ENCODE results near the gene ACTC1. TPM values are rescaled to one million over a fixed set of nuclear protein-coding genes. Genes with fewer than 3 reads are reported as not detected.
"Not testable (repeated sequence)": the region's sequence is repeated elsewhere in the genome, so short reads cannot be mapped to it uniquely, and the experiment has no call there.

The ACTC1 gene
- polyA plus RNA-seq, 1 donor (not counting 4 experiments of a cell fraction or from before 2014, with no cell fraction given) = not detected

DNA sequence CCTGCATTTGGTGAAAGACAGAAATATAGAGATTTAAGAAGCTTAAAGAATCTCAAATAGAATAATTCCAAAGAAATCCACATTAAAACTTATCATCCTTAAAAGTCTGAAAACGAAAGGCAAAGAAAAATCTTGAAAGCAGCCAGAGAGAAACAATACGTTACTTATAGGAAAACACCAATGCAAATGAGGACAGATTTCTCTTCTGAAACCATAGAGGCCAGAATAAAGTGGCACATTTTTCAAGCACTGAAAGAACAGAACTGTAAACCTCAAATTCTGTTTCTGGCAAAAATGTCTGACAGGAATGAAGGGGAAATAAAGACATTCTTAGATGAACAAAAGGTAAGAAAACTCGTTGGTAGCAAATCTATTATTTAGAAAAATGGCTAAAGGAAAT lies 13.8 kb upstream of the ACTC1 start:
- DNase-seq (ENCODE audit: low read depth, low spot score) (no peak), FAIRE-seq (no peak)
- Histone ChIP-seq H3K27me3 (ENCODE audit: control insufficient read depth, extremely low read depth, insufficient read depth, low read length) (peaks cover 6% of the 10 kb centered on the region), H3K4me1 (ENCODE audit: control insufficient read depth, extremely low read depth, insufficient read depth, low read length) (no peaks in the 10 kb centered on the region), H3K9me1 (ENCODE audit: control insufficient read depth, extremely low read depth, insufficient read depth, low read length) (no peaks in the 10 kb centered on the region), H3K79me2 (ENCODE audit: control insufficient read depth, insufficient read depth, low read length) (no peaks in the 10 kb centered on the region), H3K36me3 (ENCODE audit: control insufficient read depth in 2 of 2, extremely low read depth in 1 of 2, insufficient read depth in 2 of 2, low read length in 2 of 2) (no peaks in the 10 kb centered on the region), H3K9ac (ENCODE audit: control insufficient read depth, extremely low read depth, insufficient read depth, low read length) (no peak overlapping the region), H3K27ac (ENCODE audit: control insufficient read depth, insufficient read depth, low read length) (no peak overlapping the region), H2AFZ (ENCODE audit: control insufficient read depth, low read length) (no peak overlapping the region), H3K4me3 (ENCODE audit: control insufficient read depth in 2 of 3, extremely low read depth in 1 of 3, insufficient read depth in 2 of 3, low read depth in 1 of 3, low read length in 3 of 3) (no peak overlapping the region), H3K4me2 (ENCODE audit: control insufficient read depth, extremely low read depth, insufficient read depth, low read depth, low read length) (no peak overlapping the region), H3K9me3 (ENCODE audit: control insufficient read depth, low read depth, low read length) (no peaks in the 10 kb centered on the region), H4K20me1 (ENCODE audit: control insufficient read depth, extremely low read depth, insufficient read depth, low read length) (no peaks in the 10 kb centered on the region)
- TF ChIP-seq, protein P1, sequence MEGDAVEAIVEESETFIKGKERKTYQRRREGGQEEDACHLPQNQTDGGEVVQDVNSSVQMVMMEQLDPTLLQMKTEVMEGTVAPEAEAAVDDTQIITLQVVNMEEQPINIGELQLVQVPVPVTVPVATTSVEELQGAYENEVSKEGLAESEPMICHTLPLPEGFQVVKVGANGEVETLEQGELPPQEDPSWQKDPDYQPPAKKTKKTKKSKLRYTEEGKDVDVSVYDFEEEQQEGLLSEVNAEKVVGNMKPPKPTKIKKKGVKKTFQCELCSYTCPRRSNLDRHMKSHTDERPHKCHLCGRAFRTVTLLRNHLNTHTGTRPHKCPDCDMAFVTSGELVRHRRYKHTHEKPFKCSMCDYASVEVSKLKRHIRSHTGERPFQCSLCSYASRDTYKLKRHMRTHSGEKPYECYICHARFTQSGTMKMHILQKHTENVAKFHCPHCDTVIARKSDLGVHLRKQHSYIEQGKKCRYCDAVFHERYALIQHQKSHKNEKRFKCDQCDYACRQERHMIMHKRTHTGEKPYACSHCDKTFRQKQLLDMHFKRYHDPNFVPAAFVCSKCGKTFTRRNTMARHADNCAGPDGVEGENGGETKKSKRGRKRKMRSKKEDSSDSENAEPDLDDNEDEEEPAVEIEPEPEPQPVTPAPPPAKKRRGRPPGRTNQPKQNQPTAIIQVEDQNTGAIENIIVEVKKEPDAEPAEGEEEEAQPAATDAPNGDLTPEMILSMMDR (optimal IDR thresholded peaks at IDR 0.05 in 1 of 3, IDR thresholded peaks at IDR 0.05 in 1 of 3, conservative IDR thresholded peaks at IDR 0.05 in 1 of 3; ENCODE audit: extremely low read depth in 1 of 3, insufficient read depth in 2 of 3, low read length in 3 of 3) = no peak
- no peak for TF ChIP-seq EZH2 (IDR thresholded peaks at IDR 0.05; ENCODE audit: low read length)
- dilution Hi-C loops (cut with MboI; ENCODE audit: extremely low pct_ligation_motif_present, low sequenced_read_pairs) = no loop called here

DNA sequence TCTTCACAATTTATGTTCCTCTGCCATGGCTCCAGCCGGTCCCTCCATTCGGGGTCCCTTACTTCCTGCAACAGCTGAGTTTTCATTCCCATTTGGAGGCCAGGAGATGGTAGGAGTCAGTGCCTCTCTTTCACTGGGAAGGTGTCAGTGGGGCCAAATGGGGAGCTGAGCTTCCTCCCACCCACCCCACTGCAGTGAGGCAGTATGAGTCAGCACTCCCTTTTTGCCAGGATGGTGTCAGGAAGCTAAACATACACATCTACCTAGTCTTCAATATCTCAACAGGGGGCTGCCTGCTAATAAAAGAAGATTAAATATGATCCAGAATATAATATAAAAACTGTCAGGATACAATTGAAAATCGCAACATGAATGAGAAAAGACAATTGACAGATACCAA lies 12.7 kb upstream of the ACTC1 start:
- TF ChIP-seq, protein P1 (optimal IDR thresholded peaks at IDR 0.05 in 1 of 3, IDR thresholded peaks at IDR 0.05 in 1 of 3, conservative IDR thresholded peaks at IDR 0.05 in 1 of 3; ENCODE audit: extremely low read depth in 1 of 3, insufficient read depth in 2 of 3, low read length in 3 of 3) = no peak
- TF ChIP-seq EZH2 (IDR thresholded peaks at IDR 0.05; ENCODE audit: low read length) = no peak
- Histone ChIP-seq H3K4me2 (ENCODE audit: control insufficient read depth, extremely low read depth, insufficient read depth, low read depth, low read length) (no peak overlapping the region), H3K36me3 (ENCODE audit: control insufficient read depth in 2 of 2, extremely low read depth in 1 of 2, insufficient read depth in 2 of 2, low read length in 2 of 2) (no peaks in the 10 kb centered on the region), H3K27ac (ENCODE audit: control insufficient read depth, insufficient read depth, low read length) (no peak overlapping the region), H3K9ac (ENCODE audit: control insufficient read depth, extremely low read depth, insufficient read depth, low read length) (no peak overlapping the region), H3K79me2 (ENCODE audit: control insufficient read depth, insufficient read depth, low read length) (no peaks in the 10 kb centered on the region), H3K9me1 (ENCODE audit: control insufficient read depth, extremely low read depth, insufficient read depth, low read length) (no peaks in the 10 kb centered on the region), H2AFZ (ENCODE audit: control insufficient read depth, low read length) (no peak overlapping the region), H3K27me3 (ENCODE audit: control insufficient read depth, extremely low read depth, insufficient read depth, low read length) (peaks cover 6% of the 10 kb centered on the region), H3K4me1 (ENCODE audit: control insufficient read depth, extremely low read depth, insufficient read depth, low read length) (no peaks in the 10 kb centered on the region), H4K20me1 (ENCODE audit: control insufficient read depth, extremely low read depth, insufficient read depth, low read length) (no peaks in the 10 kb centered on the region), H3K4me3 (ENCODE audit: control insufficient read depth in 2 of 3, extremely low read depth in 1 of 3, insufficient read depth in 2 of 3, low read depth in 1 of 3, low read length in 3 of 3) (no peak overlapping the region), H3K9me3 (ENCODE audit: control insufficient read depth, low read depth, low read length) (no peaks in the 10 kb centered on the region)
- DNase-seq (ENCODE audit: low read depth, low spot score) (no peak), FAIRE-seq (no peak)
- dilution Hi-C loops (cut with MboI; ENCODE audit: extremely low pct_ligation_motif_present, low sequenced_read_pairs) = no loop called here

DNA sequence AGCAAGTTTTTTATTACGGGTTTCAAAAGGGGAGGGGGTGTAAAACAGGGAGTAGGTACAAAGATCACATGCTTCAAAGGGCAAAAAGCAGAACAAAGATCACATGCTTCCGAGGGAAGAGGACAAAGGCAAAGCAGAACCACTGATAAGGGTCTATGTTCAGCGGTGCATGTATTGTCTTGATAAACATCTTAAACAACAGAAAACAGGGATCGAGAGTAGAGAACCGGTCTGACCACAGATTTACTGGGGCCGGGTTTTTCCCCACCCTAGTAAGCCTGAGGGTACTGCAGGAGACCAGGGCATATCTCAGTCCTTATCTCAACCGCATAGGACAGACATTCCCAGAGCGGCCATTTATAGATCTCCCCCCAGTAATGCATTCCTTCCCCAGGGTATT lies 11.9 kb upstream of the ACTC1 start:
- H3K4me3 ChIP-seq (ENCODE audit: control insufficient read depth in 2 of 3, extremely low read depth in 1 of 3, insufficient read depth in 2 of 3, low read depth in 1 of 3, low read length in 3 of 3); H2AFZ ChIP-seq (ENCODE audit: control insufficient read depth, low read length); DNase-seq (ENCODE audit: low read depth, low spot score); FAIRE-seq; H3K4me2 ChIP-seq (ENCODE audit: control insufficient read depth, extremely low read depth, insufficient read depth, low read depth, low read length); H3K9me3 ChIP-seq (ENCODE audit: control insufficient read depth, low read depth, low read length); H3K27me3 ChIP-seq (ENCODE audit: control insufficient read depth, extremely low read depth, insufficient read depth, low read length); H3K4me1 ChIP-seq (ENCODE audit: control insufficient read depth, extremely low read depth, insufficient read depth, low read length); H3K9ac ChIP-seq (ENCODE audit: control insufficient read depth, extremely low read depth, insufficient read depth, low read length); H3K9me1 ChIP-seq (ENCODE audit: control insufficient read depth, extremely low read depth, insufficient read depth, low read length); H3K27ac ChIP-seq (ENCODE audit: control insufficient read depth, insufficient read depth, low read length); dilution Hi-C loops (cut with MboI; ENCODE audit: extremely low pct_ligation_motif_present, low sequenced_read_pairs); H3K36me3 ChIP-seq (ENCODE audit: control insufficient read depth in 2 of 2, extremely low read depth in 1 of 2, insufficient read depth in 2 of 2, low read length in 2 of 2); H4K20me1 ChIP-seq (ENCODE audit: control insufficient read depth, extremely low read depth, insufficient read depth, low read length); H3K79me2 ChIP-seq (ENCODE audit: control insufficient read depth, insufficient read depth, low read length): not testable (repeated sequence)

All from keratinocyte (primary cell).